ENCODE measurements around the gene DAAM2.

The DAAM2 gene

GRCh38 chr6:39791850-39792539 is at the start of gene DAAM2:
Gene DAAM2 (plus strand): TSS chr6:39792376. CDS start chr6:39856303, 63,927 bp downstream.
- no peak for DNase-seq (ENCODE audit: extremely low read depth in 1 of 2, low read depth in 1 of 2)

- DNase-seq (ENCODE audit: extremely low read depth in 1 of 2, low read depth in 1 of 2): no peak
Observed at GRCh38 chr6:39746795-39747194, 45.4 kb upstream of the DAAM2 start.

- DNase-seq (ENCODE audit: extremely low read depth in 1 of 2, low read depth in 1 of 2): no peak
Observed at GRCh38 chr6:39752835-39753724, 39.1 kb upstream of the DAAM2 start.

GRCh38 chr6:39753725-39754045 is 38.5 kb upstream of the DAAM2 start:
- no peak for DNase-seq (ENCODE audit: extremely low read depth in 1 of 2, low read depth in 1 of 2)

GRCh38 chr6:39754514-39755115 is 37.6 kb upstream of the DAAM2 start:
- no peak for DNase-seq (ENCODE audit: extremely low read depth in 1 of 2, low read depth in 1 of 2)

- DNase-seq (ENCODE audit: extremely low read depth in 1 of 2, low read depth in 1 of 2): no peak
Observed at GRCh38 chr6:39755231-39755630, 36.9 kb upstream of the DAAM2 start.

GRCh38 chr6:39756582-39756981 is 35.6 kb upstream of the DAAM2 start:
- DNase-seq (ENCODE audit: extremely low read depth in 1 of 2, low read depth in 1 of 2): no peak

- DNase-seq (ENCODE audit: extremely low read depth in 1 of 2, low read depth in 1 of 2): no peak
Observed at GRCh38 chr6:39758905-39759605, 33.1 kb upstream of the DAAM2 start.

- DNase-seq (ENCODE audit: extremely low read depth in 1 of 2, low read depth in 1 of 2): no peak
Observed at GRCh38 chr6:39760226-39760952, 31.8 kb upstream of the DAAM2 start.

GRCh38 chr6:39765508-39766065 is 26.6 kb upstream of the DAAM2 start:
- DNase-seq (ENCODE audit: extremely low read depth in 1 of 2, low read depth in 1 of 2): no peak

GRCh38 chr6:39769012-39769411 is 23.2 kb upstream of the DAAM2 start:
- no peak for DNase-seq (ENCODE audit: extremely low read depth in 1 of 2, low read depth in 1 of 2)

- no peak for DNase-seq (ENCODE audit: extremely low read depth in 1 of 2, low read depth in 1 of 2)
Observed at GRCh38 chr6:39770446-39770845, 21.7 kb upstream of the DAAM2 start.

- DNase-seq (ENCODE audit: extremely low read depth in 1 of 2, low read depth in 1 of 2): no peak
Observed at GRCh38 chr6:39772559-39773273, 19.5 kb upstream of the DAAM2 start.

GRCh38 chr6:39773782-39774181 is 18.4 kb upstream of the DAAM2 start:
- no peak for DNase-seq (ENCODE audit: extremely low read depth in 1 of 2, low read depth in 1 of 2)

- no peak for DNase-seq (ENCODE audit: extremely low read depth in 1 of 2, low read depth in 1 of 2)
Observed at GRCh38 chr6:39776581-39776980, 15.6 kb upstream of the DAAM2 start.

GRCh38 chr6:39777218-39777617 is 15.0 kb upstream of the DAAM2 start:
- no peak for DNase-seq (ENCODE audit: extremely low read depth in 1 of 2, low read depth in 1 of 2)

- no peak for DNase-seq (ENCODE audit: extremely low read depth in 1 of 2, low read depth in 1 of 2)
Observed at GRCh38 chr6:39777661-39778060, 14.5 kb upstream of the DAAM2 start.

- DNase-seq (ENCODE audit: extremely low read depth in 1 of 2, low read depth in 1 of 2): no peak
Observed at GRCh38 chr6:39778581-39779255, 13.5 kb upstream of the DAAM2 start.

- DNase-seq (ENCODE audit: extremely low read depth in 1 of 2, low read depth in 1 of 2): no peak
Observed at GRCh38 chr6:39785281-39785680, 6.9 kb upstream of the DAAM2 start.
